HG03095 (cell line): ENCODE data around the gene SH3GL3.

ENCODE experiments used
- ATAC-seq: cut with Tn5 transposase; IDR thresholded peaks from one replicate; pipeline ENCODE4 v1.9.1; 2021; ENCODE audit warnings: moderate library complexity; ENCODE audit not compliant: unreplicated experiment

The SH3GL3 gene

DNA sequence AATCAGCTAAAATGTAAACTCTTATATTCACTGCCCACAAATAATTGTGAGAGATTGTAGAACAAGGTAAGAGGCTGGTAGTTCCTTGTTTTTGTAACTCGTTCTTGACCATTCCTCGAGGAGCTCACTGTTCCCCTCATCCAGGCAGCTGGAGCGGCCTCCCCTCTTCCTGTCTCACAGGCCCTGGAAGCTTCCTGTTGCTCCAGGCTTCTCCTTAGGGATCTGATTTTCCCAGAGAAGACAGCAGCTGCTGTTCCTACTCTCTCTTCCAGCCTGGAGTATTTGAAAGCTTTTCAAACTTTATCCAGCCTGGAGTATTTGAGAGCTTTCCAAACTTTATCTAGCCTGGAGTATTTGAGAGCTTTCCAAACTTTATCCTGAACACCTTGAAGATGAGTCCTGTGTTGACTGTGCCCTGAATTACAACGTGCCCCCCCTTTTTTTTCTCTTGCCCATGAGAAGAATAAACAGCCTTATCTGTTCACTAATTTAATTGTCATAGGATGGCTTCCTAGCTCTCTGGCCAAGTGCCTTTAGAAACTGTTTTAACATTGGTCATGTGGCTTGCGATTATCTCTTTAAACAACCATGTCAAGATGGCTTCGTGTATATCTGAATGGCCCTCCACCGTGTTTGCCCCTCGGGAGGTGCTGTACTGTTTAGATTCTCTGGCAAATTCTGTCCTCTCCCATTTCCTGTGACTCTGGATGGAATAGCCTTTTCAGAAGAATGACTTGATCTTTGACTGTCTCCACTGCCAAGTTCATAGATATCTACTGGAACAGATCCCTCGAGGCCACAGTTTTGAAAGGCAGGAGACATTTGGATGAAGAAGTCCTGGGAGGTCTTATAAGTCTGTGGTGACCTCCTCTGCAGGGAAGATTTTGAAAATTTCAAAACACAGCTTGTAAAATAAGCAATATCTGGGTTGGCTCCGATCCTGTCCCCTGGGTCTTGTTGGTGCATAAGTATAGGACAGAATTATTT, 211.6 kb downstream of the SH3GL3 start:
- ATAC-seq, result no peak

DNA sequence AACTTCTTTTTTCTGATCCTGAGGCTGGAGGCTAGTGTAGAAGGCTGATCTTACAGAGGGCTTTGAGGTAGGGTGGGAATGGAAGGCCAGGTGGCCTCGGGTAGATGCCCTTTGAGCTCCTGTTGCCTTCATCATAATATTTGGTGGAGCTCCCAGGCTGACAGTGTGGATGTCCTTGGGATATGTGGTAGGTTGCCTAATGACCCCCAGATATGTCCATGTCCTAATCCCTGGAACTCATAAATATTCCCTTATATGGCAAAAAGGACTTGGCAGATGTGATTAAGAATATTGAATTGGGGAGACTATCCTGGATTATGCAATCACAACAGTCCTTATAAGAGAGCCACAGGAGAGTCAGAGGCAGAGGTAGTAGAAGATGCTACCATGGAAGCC, 212.3 kb downstream of the SH3GL3 start:
- no peak for ATAC-seq

DNA sequence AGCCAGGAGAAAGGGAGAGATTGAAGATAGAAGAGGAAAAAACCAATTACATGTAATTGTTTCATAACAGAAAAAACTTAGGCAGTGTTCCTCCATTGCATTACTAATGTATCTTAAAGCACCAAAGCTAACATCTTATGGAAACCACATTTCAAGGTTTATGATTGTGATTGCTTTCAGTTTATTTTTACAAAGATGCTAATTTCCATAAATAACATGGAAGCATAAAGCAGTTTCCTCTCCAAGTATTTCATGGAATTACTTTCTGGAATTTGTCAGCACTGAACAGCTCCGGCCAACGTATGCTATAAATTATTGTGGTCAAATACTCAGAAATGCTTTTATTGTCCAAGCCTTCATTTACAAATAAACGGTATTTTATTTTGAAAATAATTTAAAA, 218.3 kb downstream of the SH3GL3 start:
- ATAC-seq, result no peak
